NT2/D1 (cell line): Measurements from ENCODE around the gene BTBD8.

Experiments
- YY1 ChIP-seq: IDR thresholded peaks from 2 replicates; pipeline ENCODE4 v1.6.1; 2011; ENCODE audit not compliant: insufficient read length, insufficient read depth
- ZNF274 ChIP-seq: IDR thresholded peaks from 2 replicates; pipeline ENCODE4 v1.6.1; 2011; ENCODE audit warnings: mild to moderate bottlenecking, low read depth, low read length

DNA sequence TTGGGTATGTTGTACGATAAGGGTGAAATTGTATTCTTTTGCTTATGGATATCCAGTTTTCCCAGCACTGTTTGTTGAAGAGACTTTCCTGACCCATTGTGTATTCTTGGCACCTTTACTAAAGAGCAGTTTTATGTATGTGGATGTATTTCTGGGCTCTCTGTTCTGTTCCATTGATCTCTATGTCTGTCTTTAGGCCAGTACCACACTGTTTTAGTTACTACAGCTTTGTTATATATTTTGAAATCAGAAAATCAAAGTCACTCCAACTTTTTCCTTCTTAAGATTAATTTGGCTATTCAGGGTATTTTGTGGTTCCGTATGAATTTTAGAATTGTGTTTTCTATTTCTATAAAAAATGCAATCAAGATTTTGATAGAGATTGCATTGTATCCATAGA is 74.8 kb downstream of the BTBD8 start:
- no peak for TF ChIP-seq ZNF274
- TF ChIP-seq YY1, result no peak
